ENCODE data around the gene SNAPIN.

DNA sequence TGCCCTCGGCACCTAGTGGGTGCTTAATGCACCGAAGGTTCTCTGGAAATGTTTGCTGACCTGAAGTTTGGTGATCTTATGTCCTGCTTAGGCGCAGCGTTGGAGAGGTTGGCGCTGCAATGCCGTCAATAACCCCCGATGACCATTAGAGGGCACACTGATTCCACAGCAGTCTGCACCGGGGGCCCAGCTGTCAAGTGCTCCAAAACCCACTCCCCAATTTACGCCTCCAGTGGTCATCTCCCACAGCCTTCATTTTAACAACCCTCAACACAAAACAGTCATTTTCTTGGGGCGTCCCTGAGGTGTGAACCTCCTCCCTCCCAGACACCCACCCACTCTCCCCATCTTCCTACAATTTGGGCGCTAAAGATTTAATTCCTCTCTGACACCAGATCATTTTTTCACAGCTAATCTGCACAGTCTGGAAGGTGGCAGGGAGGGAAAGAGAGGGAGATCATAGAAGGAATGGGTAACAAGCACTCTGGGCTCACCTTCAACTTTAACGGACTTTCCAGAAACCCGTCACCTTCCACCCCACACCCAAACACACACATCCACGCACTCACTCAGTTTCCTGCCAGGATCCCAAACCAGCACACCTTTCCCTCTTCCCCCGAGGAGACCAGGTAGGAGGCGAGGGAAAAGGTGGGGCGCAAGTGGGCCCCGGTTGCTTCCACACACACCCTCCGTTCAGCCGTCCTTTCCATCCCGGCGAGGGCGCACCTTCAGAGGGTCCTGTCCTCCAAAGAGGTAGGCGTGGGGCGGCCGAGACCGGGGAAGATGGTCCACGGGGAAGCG, 19.4 kb downstream of the SNAPIN start:
- no peak for TF ChIP-seq YY1 (IDR thresholded peaks at IDR 0.05; ENCODE audit: insufficient read depth, insufficient read length)
- no peak for TF ChIP-seq ZNF274 (IDR thresholded peaks at IDR 0.05; ENCODE audit: low read depth, low read length)
- TF ChIP-seq SUZ12 (IDR thresholded peaks at IDR 0.05; ENCODE audit: extremely low read depth, insufficient read depth, insufficient read length) = peak; percentile 15
